ENCODE results near the gene KRT6B.
"Not testable (repeated sequence)": the region's sequence is repeated elsewhere in the genome, so short reads cannot be mapped to it uniquely, and the experiment has no call there.

The KRT6B gene

GRCh38 chr12:52413202-52413601 is 38.7 kb downstream of the KRT6B start:
- DNase-seq (ENCODE audit: low spot score) = no peak

- no peak for DNase-seq (ENCODE audit: low spot score)
These were observed 40.1 kb downstream of the KRT6B start for GRCh38 chr12:52411815-52412214.

- not testable (repeated sequence) for DNase-seq (ENCODE audit: low spot score)
These were observed 41.2 kb downstream of the KRT6B start for GRCh38 chr12:52410589-52411248.

- no peak for DNase-seq (ENCODE audit: low spot score)
These were observed 44.0 kb downstream of the KRT6B start for GRCh38 chr12:52407918-52408317.

- DNase-seq (ENCODE audit: low spot score) = no peak
These were observed 46.0 kb downstream of the KRT6B start, which contains the start of gene KRT82 for GRCh38 chr12:52405922-52406385. Gene KRT82 (minus strand): TSS chr12:52406335. CDS start chr12:52406277, 58 bp downstream.

GRCh38 chr12:52404951-52405350 is 47.0 kb downstream of the KRT6B start:
- no peak for DNase-seq (ENCODE audit: low spot score)

GRCh38 chr12:52403561-52403960 is 48.4 kb downstream of the KRT6B start:
- DNase-seq (ENCODE audit: low spot score) = no peak

- no peak for DNase-seq (ENCODE audit: low spot score)
These were observed 48.9 kb downstream of the KRT6B start for GRCh38 chr12:52402873-52403540.

- DNase-seq (ENCODE audit: low spot score) = no peak
These were observed 49.6 kb downstream of the KRT6B start for GRCh38 chr12:52402377-52402776.

- DNase-seq (ENCODE audit: low spot score) = no peak
These were observed 50.0 kb downstream of the KRT6B start for GRCh38 chr12:52401926-52402325.

- no peak for DNase-seq (ENCODE audit: low spot score)
These were observed 50.4 kb downstream of the KRT6B start for GRCh38 chr12:52401526-52401925.

GRCh38 chr12:52400906-52401305 is 51.0 kb downstream of the KRT6B start:
- no peak for DNase-seq (ENCODE audit: low spot score)

- DNase-seq (ENCODE audit: low spot score) = no peak
These were observed 52.2 kb downstream of the KRT6B start for GRCh38 chr12:52399756-52400155.

- DNase-seq (ENCODE audit: low spot score) = no peak
These were observed 53.8 kb downstream of the KRT6B start for GRCh38 chr12:52398176-52398575.

- no peak for DNase-seq (ENCODE audit: low spot score)
These were observed 55.3 kb downstream of the KRT6B start for GRCh38 chr12:52396656-52397055.
